Activated T-cell treated with anti-CD3 and anti-CD28 coated beads, Interleukin-2, amount 50 U/mL, for 48 hours (primary cell): Measurements from ENCODE around the gene CSH2.
"Not testable (repeated sequence)": the region's sequence is repeated elsewhere in the genome, so short reads cannot be mapped to it uniquely, and the experiment has no call there.

ENCODE experiments used
- DNase-seq, 2 experiments: peaks; one replicate each; pipeline ENCODE4 v3.0.0-alpha.2; 2020

Gene CSH2

GRCh38 chr17:63848834-63849689, 24.4 kb downstream of the CSH2 start:
- peak; percentile 96 to 99 for DNase-seq

GRCh38 chr17:63847525-63848249, 25.8 kb downstream of the CSH2 start:
- no peak for DNase-seq

DNA sequence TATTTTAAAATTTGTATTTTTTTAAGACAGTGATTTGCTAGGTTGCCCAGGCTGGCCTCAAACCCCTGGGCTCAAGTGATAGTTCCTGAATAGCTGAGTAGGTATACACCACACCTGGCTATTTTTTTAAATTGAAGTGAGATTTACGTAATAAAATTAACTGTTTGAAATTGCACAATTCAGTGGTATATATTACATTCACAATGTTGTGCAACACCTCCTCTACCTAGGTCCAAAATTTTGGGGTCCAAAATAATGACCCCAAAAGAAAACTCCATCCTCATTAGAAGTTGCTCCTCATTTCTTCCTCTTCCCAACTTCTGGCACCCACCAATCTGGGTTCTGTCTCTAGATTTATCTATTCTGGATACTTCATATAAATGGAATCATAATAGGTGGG, 28.0 kb downstream of the CSH2 start:
- no peak for DNase-seq

GRCh38 chr17:63843910-63844677, 29.4 kb downstream of the CSH2 start:
- DNase-seq = no peak

DNA sequence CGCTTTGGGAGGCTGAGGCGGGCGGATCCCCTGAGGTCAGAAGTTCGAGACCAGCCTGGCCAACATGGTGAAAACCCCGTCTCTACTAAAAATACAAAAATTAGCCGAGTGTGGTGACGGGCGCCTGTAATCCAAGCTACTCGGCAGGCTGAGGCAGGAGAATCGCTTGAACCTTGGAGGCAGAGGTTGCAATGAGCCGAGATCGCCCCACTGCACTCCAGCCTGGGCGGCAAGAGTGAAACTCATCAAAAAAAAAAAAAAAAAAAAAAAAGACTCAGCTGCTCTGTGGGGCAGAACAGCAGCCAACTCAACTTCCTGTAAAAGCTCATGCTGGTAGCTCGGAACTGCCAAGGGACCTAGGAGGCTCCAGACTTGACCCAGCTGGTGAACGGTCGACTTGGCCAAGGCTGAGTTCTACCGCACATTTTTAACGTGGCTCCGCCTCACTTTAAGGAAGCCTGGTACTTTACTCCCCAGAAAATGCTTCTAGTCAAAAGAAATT, 30.0 kb downstream of the CSH2 start:
- not testable (repeated sequence) for DNase-seq

GRCh38 chr17:63842540-63843386, 30.7 kb downstream of the CSH2 start, which contains the start of gene SMARCD2:
Gene SMARCD2 (minus strand): TSS chr17:63842685. CDS start chr17:63842674, 11 bp downstream.
- peak; percentile 99 for DNase-seq

GRCh38 chr17:63842173-63842539, 31.3 kb downstream of the CSH2 start:
- DNase-seq = no peak

DNA sequence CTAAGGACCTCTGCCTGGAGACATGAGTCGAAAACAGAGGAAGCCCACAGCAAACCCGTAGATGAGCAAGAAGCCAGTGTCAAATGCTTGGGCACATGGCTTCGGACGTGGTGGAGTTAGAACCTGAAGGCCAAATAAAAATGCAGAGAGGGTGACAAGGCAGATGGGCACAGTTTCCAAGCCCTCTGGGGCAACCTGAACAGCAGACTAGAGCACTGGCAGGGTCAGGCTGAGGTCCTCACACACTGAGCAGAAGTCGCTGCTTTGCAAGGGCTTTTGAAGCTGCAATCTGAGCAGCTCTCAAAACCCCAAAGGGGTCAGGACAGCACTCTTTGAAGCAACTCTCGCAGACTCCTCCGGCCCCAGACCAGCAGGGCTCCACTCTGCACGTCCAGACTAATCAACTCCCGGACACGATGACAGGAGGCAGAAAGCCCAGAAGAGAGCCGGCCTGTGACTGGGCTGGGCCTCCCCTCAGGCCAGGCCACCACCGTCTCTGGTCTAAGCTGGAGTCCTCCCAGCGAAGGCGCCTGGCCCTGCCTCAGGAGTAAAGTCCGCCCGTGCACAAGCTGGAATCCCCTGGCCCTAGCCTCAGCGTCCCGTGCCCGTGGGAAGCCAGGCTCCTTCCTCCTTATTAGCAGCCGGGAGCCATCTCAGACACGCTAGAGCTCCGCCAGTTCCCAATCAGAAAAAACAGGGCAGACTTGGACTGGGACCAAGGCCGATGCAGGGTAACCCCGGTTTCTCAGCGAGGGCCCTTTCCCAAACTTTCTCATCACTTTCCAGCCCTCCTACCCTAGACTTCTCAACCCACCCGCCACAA, 31.9 kb downstream of the CSH2 start:
- DNase-seq = peak in 1 of 2 experiments; percentile 48

DNA sequence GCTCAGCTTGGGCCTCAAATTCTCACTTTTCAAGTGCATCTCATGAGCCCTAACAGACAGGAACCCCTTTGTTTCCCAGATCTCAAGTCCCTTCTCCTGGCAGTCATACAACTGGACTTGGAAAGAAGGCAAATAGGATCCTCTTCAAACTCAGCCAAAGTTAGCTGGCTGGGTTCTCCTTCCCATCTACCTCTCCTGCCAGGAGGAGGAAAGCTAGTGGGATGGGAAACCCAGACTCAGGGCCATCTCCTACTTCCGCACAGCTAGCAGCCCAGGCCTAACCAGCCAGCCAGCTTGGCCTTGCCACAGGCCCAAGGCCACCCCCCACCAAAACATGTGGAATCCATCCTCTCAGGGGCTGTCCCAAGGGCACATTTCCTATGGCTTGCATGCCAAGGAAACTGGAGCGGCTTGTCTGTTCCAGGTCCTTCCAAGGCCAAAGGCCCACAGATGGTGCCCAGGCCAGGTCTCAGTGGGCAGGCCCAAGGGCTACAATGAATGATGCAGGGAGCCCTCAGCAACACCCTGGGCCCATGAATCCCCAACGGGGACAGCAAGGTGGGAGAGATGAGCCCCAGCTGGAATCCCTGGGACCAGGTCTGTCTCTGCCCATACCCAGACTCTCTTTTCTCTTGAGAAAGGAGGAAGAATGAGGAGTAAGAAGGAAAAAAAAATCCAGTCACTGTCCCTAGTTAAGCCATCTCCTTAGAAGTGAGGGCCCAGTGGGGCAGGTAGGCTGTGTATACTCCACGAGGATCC, 32.7 kb downstream of the CSH2 start:
- DNase-seq = peak in 1 of 2 experiments; percentile 25

DNA sequence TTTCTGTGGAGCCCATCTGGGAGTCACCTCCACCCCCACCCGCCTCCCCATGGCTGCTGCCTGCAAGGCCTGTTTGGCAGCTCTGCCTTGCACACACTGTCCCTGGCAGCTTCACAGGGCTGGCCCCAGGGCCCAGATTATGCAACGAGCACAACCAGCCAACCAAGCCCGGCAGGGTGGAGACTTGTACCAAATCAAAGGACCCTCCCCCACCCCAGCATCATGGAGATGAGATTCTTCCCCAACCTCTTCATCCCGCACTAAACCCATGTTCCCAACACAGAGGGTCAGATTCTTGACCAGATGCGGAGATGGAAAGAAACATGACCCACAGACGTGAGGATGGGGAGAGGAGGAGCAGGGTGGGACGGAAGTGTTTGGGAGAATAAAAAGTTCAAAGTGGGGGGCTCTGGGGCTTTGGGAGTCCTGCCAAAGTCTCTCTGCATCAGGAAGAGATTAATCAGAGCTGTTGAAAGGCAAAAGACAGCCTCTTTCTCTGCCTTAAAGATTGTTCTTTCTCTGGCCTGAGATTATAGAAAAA, 34.8 kb downstream of the CSH2 start:
- DNase-seq = no peak

GRCh38 chr17:63837962-63838600, 35.4 kb downstream of the CSH2 start:
- no peak for DNase-seq

DNA sequence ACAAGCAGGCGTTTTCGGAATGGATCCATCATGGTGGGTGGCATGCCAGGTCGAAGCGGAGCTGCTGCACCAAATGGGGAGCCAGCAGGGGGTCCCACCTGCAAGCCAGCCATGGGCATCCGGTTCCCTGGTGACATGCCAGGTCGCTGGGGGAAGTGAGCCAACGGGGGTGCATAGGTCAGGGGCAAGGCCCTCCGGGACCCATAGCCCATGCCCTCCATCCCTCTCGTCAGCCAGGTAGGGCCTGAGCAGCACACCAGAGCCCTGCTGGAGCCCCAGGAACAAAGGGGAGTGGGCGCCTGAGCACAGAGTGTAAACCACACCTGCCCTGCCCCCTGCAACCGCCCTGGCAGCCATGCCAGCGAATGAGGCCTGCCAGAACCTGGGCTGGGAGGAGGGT, 36.0 kb downstream of the CSH2 start:
- DNase-seq = no peak

GRCh38 chr17:63836811-63837210, 36.7 kb downstream of the CSH2 start:
- DNase-seq = no peak

- peak in 1 of 2 experiments; percentile 21 for DNase-seq
These were observed 38.2 kb downstream of the CSH2 start for GRCh38 chr17:63835167-63835720.

DNA sequence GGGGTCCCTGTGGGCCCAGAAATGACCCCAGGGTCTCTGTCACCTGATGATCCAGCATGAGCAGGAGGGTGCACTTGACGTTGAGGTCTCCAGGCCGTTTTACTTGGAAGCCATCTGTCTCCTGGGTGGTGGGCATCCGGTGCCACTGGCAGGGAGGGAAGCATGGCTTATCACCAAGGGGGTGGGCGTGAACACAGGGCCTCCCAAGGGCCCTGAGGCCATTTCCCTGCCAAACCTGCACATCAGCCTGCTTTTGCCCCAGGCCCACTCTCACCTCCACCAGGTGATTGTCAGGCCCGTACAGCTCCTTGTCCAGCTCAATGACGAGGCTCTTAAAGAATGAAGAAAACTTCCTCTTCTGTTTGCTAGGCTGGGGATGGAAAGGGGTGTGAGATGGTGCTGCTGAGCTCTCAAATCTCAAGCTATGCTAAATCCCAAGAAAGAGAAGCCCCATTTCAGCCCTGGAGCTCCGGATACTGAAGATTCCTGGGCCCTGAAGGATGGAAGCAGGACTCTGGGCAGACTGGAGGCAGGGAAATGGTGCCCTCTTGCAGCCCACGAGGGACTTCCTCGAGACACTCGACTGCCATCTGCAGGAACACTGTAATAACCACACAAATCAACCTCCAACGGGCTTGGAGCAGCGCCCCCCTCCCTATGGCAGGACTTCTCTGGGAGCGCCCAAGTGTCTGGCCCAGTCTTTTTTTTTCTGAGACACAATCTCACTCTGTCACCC, 38.9 kb downstream of the CSH2 start:
- DNase-seq = peak; percentile 74 to 81

- no peak for DNase-seq
These were observed 39.6 kb downstream of the CSH2 start for GRCh38 chr17:63833741-63834373.

- DNase-seq = peak in 1 of 2 experiments; percentile 23
These were observed 40.3 kb downstream of the CSH2 start for GRCh38 chr17:63833026-63833740.
